HG02642 (cell line): ENCODE data around the gene COG4.

Experiments used
- ATAC-seq: cut with Tn5 transposase; IDR thresholded peaks from one replicate; pipeline ENCODE4 v1.9.1; 2021; ENCODE audit warnings: mild to moderate bottlenecking; ENCODE audit not compliant: unreplicated experiment, poor library complexity

The COG4 gene

GRCh38 chr16:70482624-70483023 is 40.7 kb downstream of the COG4 start:
- no peak for ATAC-seq

- ATAC-seq = no peak
Measured at GRCh38 chr16:70481929-70482536, 41.3 kb downstream of the COG4 start.

- ATAC-seq = no peak
Measured at GRCh38 chr16:70480127-70481105, 42.9 kb downstream of the COG4 start.

- ATAC-seq = no peak
Measured at GRCh38 chr16:70478912-70479341, 44.4 kb downstream of the COG4 start.

- ATAC-seq = no peak
Measured at GRCh38 chr16:70478169-70478568, 45.2 kb downstream of the COG4 start.

- peak; percentile 80 for ATAC-seq
Measured at GRCh38 chr16:70476272-70477020, 46.9 kb downstream of the COG4 start.

GRCh38 chr16:70475054-70475871 is 48.1 kb downstream of the COG4 start:
- ATAC-seq = no peak

- no peak for ATAC-seq
Measured at GRCh38 chr16:70474320-70475053, 48.9 kb downstream of the COG4 start.

GRCh38 chr16:70473446-70474319 is 49.7 kb downstream of the COG4 start:
- no peak for ATAC-seq

- ATAC-seq = no peak
Measured at GRCh38 chr16:70472786-70473433, 50.4 kb downstream of the COG4 start.

GRCh38 chr16:70470927-70471341 is 52.4 kb downstream of the COG4 start:
- no peak for ATAC-seq

GRCh38 chr16:70470141-70470926 is 53.0 kb downstream of the COG4 start:
- ATAC-seq = no peak

GRCh38 chr16:70468776-70469525 is 54.4 kb downstream of the COG4 start:
- no peak for ATAC-seq

GRCh38 chr16:70467608-70468007 is 55.7 kb downstream of the COG4 start:
- ATAC-seq = no peak

GRCh38 chr16:70467113-70467512 is 56.2 kb downstream of the COG4 start:
- no peak for ATAC-seq

- ATAC-seq = no peak
Measured at GRCh38 chr16:70466805-70467076, 56.6 kb downstream of the COG4 start.
